Neuronal stem cell (in vitro differentiated cells): Measurements from ENCODE around the gene OLIG2.

Source experiments
- DNase-seq: peaks from one replicate; pipeline ENCODE4 v3.0.0-alpha.2; 2013; ENCODE audit warnings: low spot score
- H2AFZ ChIP-seq: one replicate; pipeline ENCODE4 v1.6.1; 2013; ENCODE audit warnings: mild to moderate bottlenecking, low read length, inconsistent platforms
- H2AK5ac ChIP-seq: 2 replicates; pipeline ENCODE4 v1.6.1; 2013; ENCODE audit warnings: low read depth, mild to moderate bottlenecking, inconsistent platforms, low read length, moderate library complexity, mixed read lengths
- H2BK120ac ChIP-seq: 2 replicates; pipeline ENCODE4 v1.6.1; 2013; ENCODE audit warnings: low read depth, mild to moderate bottlenecking, inconsistent platforms, low read length, moderate library complexity, mixed read lengths
- H2BK12ac ChIP-seq: one replicate; pipeline ENCODE4 v1.6.1; 2013; ENCODE audit warnings: low read length, inconsistent platforms
- H2BK15ac ChIP-seq: 2 replicates; pipeline ENCODE4 v1.6.1; 2013; ENCODE audit warnings: mild to moderate bottlenecking, low read length, inconsistent platforms, mixed read lengths
- H2BK5ac ChIP-seq: one replicate; pipeline ENCODE4 v1.6.1; 2013; ENCODE audit warnings: inconsistent platforms, mild to moderate bottlenecking, low read length, moderate library complexity
- H3K14ac ChIP-seq: one replicate; pipeline ENCODE4 v1.6.1; 2013; ENCODE audit warnings: low read length, inconsistent platforms
- H3K18ac ChIP-seq: 2 replicates; pipeline ENCODE4 v1.6.1; 2013; ENCODE audit warnings: low read length, inconsistent platforms
- H3K23ac ChIP-seq: 2 replicates; pipeline ENCODE4 v1.6.1; 2013; ENCODE audit warnings: low read depth, mild to moderate bottlenecking, mixed read lengths, low read length, inconsistent platforms; ENCODE audit not compliant: poor library complexity
- H3K27ac ChIP-seq: replicated peaks from 3 replicates; pipeline ENCODE4 v1.5.1; 2013; ENCODE audit warnings: low read length, inconsistent platforms
- H3K27me3 ChIP-seq, 3 experiments: 2 replicates each; pipeline ENCODE4 v1.6.1; 2013; ENCODE audit warnings: low read length in 3 of 3, mild to moderate bottlenecking in 2 of 3, inconsistent platforms in 1 of 3, low read depth in 1 of 3, mixed read lengths in 1 of 3, moderate library complexity in 1 of 3; ENCODE audit not compliant: control insufficient read depth in 3 of 3, insufficient read depth in 3 of 3
- H3K36me3 ChIP-seq, 2 donors: replicated peaks in 1 of 2; 2 replicates each; pipeline ENCODE4 v1.6.1; 2013; ENCODE audit warnings: low read length in 2 of 2; ENCODE audit not compliant: control insufficient read depth in 2 of 2, insufficient read depth in 2 of 2
- H3K4ac ChIP-seq: 2 replicates; pipeline ENCODE4 v1.6.1; 2013; ENCODE audit warnings: inconsistent platforms, mild to moderate bottlenecking, low read length, moderate library complexity
- H3K4me1 ChIP-seq, 2 donors: 1 replicate in 1 of 2; 2 replicates in 1 of 2; pipeline ENCODE4 v1.6.1; 2013; ENCODE audit warnings: low read length in 2 of 2, low read depth in 1 of 2; ENCODE audit not compliant: control insufficient read depth in 2 of 2, insufficient read depth in 1 of 2
- H3K4me2 ChIP-seq: one replicate; pipeline ENCODE4 v1.6.1; 2013; ENCODE audit warnings: mild to moderate bottlenecking, low read length, inconsistent platforms; ENCODE audit not compliant: insufficient read depth, poor library complexity, severe bottlenecking
- H3K4me3 ChIP-seq, 2 donors: 2 replicates each; pipeline ENCODE4 v1.5.1; 2013; ENCODE audit warnings: low read length in 2 of 2, mild to moderate bottlenecking in 2 of 2, inconsistent platforms in 1 of 2, moderate library complexity in 1 of 2
- H3K79me1 ChIP-seq: one replicate; pipeline ENCODE4 v1.6.1; 2013; ENCODE audit warnings: low read depth, mild to moderate bottlenecking, inconsistent platforms, low read length, moderate library complexity
- H3K9ac ChIP-seq: one replicate; pipeline ENCODE4 v1.6.1; 2013; ENCODE audit warnings: mild to moderate bottlenecking, low read depth, low read length, inconsistent platforms; ENCODE audit not compliant: poor library complexity
- H3K9me3 ChIP-seq, 2 donors: replicated peaks in 1 of 2; 2 replicates each; pipeline versions ENCODE3 to v1.6.1; 2013; ENCODE audit warnings: low read length in 2 of 2, mild to moderate bottlenecking in 2 of 2, inconsistent platforms in 1 of 2, low read depth in 1 of 2, mixed read lengths in 1 of 2, moderate library complexity in 1 of 2; ENCODE audit not compliant: control insufficient read depth in 2 of 2, insufficient read depth in 1 of 2
- H4K8ac ChIP-seq: one replicate; pipeline ENCODE4 v1.6.1; 2013; ENCODE audit warnings: low read depth, mild to moderate bottlenecking, inconsistent platforms, low read length, moderate library complexity
- H4K91ac ChIP-seq: one replicate; pipeline ENCODE4 v1.6.1; 2013; ENCODE audit warnings: low read length, low read depth, mild to moderate bottlenecking, inconsistent platforms; ENCODE audit not compliant: poor library complexity
- WGBS, 2 donors: extraction: QIAGEN DNeasy Blood & Tissue Kit; methylation state at CpG; one replicate each; pipeline ENCODE4 v1.1.7; 2013; ENCODE audit warnings: missing lambda C conversion rate in 2 of 2, mixed read lengths in 1 of 2; ENCODE audit not compliant: insufficient read length in 2 of 2, insufficient replicate concordance in 1 of 2; ENCODE audit errors: extremely low coverage in 2 of 2; 5-methylcytosine and 5-hydroxymethylcytosine counted together

OLIG2 gene

GRCh38 chr21:33037501-33037900 lies 11.8 kb downstream of the OLIG2 start:
- Histone ChIP-seq H3K23ac (no peak overlapping the region), H3K4ac (no peak overlapping the region), H3K4me3 (no peak overlapping the region), H3K9ac (no peak overlapping the region), H2BK120ac (no peak overlapping the region), H2BK12ac (no peak overlapping the region), H4K8ac (no peak overlapping the region), H3K27ac (no peak overlapping the region), H3K4me2 (no peak overlapping the region), H2BK15ac (no peak overlapping the region), H2BK5ac (no peak overlapping the region), H2AK5ac (no peak overlapping the region), H3K36me3 (no peaks in the 10 kb centered on the region), H3K79me1 (no peaks in the 10 kb centered on the region), H3K9me3 (peaks cover 0 to 2% of the 10 kb centered on the region in 2 donors), H3K14ac (no peak overlapping the region), H3K4me1 (no peaks in the 10 kb centered on the region), H4K91ac (no peak overlapping the region), H2AFZ (no peak overlapping the region), H3K18ac (no peak overlapping the region), H3K27me3 (peaks cover 17 to 62% (median 50%) of the 10 kb centered on the region in 3 experiments)
- no peak for DNase-seq
- WGBS, 2 donors: no CpG with 5 or more reads among the region's 3 CpGs

DNA sequence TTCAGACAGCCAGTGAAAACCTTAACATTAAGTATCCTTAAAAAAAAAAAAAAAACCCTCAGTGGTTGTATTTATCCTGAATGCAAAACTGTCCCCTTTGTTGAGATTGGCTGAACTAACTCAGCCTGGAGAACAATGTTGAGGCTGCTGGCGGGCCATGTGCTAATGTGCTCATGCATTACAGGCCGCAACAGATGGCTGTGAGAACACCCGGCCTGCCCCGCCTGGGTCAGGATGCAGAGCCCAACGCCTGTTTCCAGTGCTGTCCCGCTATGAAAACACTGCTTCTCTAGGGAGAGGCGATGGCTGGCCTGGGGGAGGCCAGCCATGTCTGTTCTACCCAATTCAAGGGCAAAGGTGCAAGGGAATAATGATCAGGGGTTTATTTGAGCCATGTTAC lies 13.8 kb downstream of the OLIG2 start:
- Histone ChIP-seq H3K79me1 (no peaks in the 10 kb centered on the region), H3K23ac (no peak overlapping the region), H3K27ac (no peak overlapping the region), H4K8ac (no peak overlapping the region), H4K91ac (no peak overlapping the region), H3K4me2 (no peak overlapping the region), H3K9ac (no peak overlapping the region), H2AFZ (peak overlapping the region; percentile 31), H2AK5ac (no peak overlapping the region), H3K14ac (no peak overlapping the region), H3K9me3 (no peaks in the 10 kb centered on the region), H2BK5ac (no peak overlapping the region), H3K4ac (no peak overlapping the region), H2BK120ac (no peak overlapping the region), H3K27me3 (peaks cover under 1 to 46% (median 32%) of the 10 kb centered on the region in 3 experiments), H3K36me3 (no peaks in the 10 kb centered on the region), H2BK12ac (no peak overlapping the region), H3K4me3 (no peak overlapping the region), H3K4me1 (no peaks in the 10 kb centered on the region), H3K18ac (peak overlapping the region; percentile 45), H2BK15ac (no peak overlapping the region)
- DNase-seq: no peak
- no CpG with 5 or more reads among the region's 7 CpGs for WGBS, 2 donors

- no peak overlapping the region for H3K4me3 ChIP-seq
- no peaks in the 10 kb centered on the region for H3K9me3 ChIP-seq
- no peak overlapping the region for H3K18ac ChIP-seq
- no CpG with 5 or more reads among the region's 3 CpGs for WGBS, 2 donors
- H3K4me1 ChIP-seq: no peaks in the 10 kb centered on the region
- H3K14ac ChIP-seq: no peak overlapping the region
- no peak overlapping the region for H2BK15ac ChIP-seq
- H3K36me3 ChIP-seq: no peaks in the 10 kb centered on the region
- no peak overlapping the region for H2AFZ ChIP-seq
- H3K79me1 ChIP-seq: no peaks in the 10 kb centered on the region
- no peak overlapping the region for H3K27ac ChIP-seq
- no peak overlapping the region for H2AK5ac ChIP-seq
- peaks cover 0 to 39% (median 25%) of the 10 kb centered on the region in 3 experiments for H3K27me3 ChIP-seq
- no peak overlapping the region for H4K8ac ChIP-seq
- no peak overlapping the region for H4K91ac ChIP-seq
- DNase-seq: no peak
- no peak overlapping the region for H2BK12ac ChIP-seq
- no peak overlapping the region for H3K4ac ChIP-seq
- no peak overlapping the region for H3K9ac ChIP-seq
- H3K4me2 ChIP-seq: no peak overlapping the region
- no peak overlapping the region for H2BK5ac ChIP-seq
- no peak overlapping the region for H2BK120ac ChIP-seq
- no peak overlapping the region for H3K23ac ChIP-seq
Observed at GRCh38 chr21:33040215-33040614, 14.5 kb downstream of the OLIG2 start.

DNA sequence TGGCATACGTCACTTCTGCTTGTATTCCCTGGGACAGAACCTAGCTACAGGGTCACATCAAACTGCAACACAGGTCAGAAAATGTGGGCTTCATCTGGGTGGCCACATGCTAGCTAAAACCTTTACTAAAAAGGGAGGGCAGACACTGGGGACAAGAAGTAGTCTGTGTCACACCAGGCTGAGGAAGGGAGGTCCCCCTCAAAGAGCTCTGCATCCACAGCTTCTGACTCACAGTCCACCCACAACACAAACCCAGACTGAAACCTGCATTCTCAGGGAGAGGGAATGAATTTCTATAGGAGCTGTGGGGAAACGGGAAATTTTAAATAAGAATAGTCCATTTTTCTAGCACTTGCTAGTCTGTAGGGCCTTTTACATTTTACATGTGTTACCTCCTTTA lies 16.2 kb downstream of the OLIG2 start:
- H3K4me3 ChIP-seq: no peak overlapping the region
- H4K91ac ChIP-seq: no peak overlapping the region
- no peak overlapping the region for H3K27ac ChIP-seq
- H3K9me3 ChIP-seq: no peaks in the 10 kb centered on the region
- H3K14ac ChIP-seq: no peak overlapping the region
- no peak overlapping the region for H3K4ac ChIP-seq
- no peak overlapping the region for H2BK15ac ChIP-seq
- no peak overlapping the region for H4K8ac ChIP-seq
- H2AK5ac ChIP-seq: no peak overlapping the region
- no peaks in the 10 kb centered on the region for H3K4me1 ChIP-seq
- no peak overlapping the region for H2BK120ac ChIP-seq
- H3K4me2 ChIP-seq: no peak overlapping the region
- peaks cover 0 to 38% (median 10%) of the 10 kb centered on the region in 3 experiments for H3K27me3 ChIP-seq
- no CpG with 5 or more reads among the region's 2 CpGs for WGBS, 2 donors
- H2BK12ac ChIP-seq: no peak overlapping the region
- H2BK5ac ChIP-seq: no peak overlapping the region
- H3K9ac ChIP-seq: no peak overlapping the region
- H3K23ac ChIP-seq: no peak overlapping the region
- H2AFZ ChIP-seq: no peak overlapping the region
- no peaks in the 10 kb centered on the region for H3K79me1 ChIP-seq
- H3K18ac ChIP-seq: no peak overlapping the region
- H3K36me3 ChIP-seq: no peaks in the 10 kb centered on the region
- DNase-seq: no peak
